Measurements from ENCODE around the gene C15orf61. TPM values are rescaled to one million over a fixed set of nuclear protein-coding genes. Genes with fewer than 3 reads are reported as not detected.

The C15orf61 gene
- polyA plus RNA-seq, 2 of the 4 experiments (the other 2 are of a cell fraction), result 3.6 to 5.9 TPM

- DNase-seq (ENCODE audit: low read depth in 1 of 2, low spot score in 1 of 2), result no peak
- no peak overlapping the region for H3K4me3 ChIP-seq
- no peak overlapping the region for H3K27ac ChIP-seq
- FAIRE-seq, result no peak
- no peaks in the 10 kb centered on the region for H3K9me3 ChIP-seq
- no peak for TF ChIP-seq HDAC2 (IDR thresholded peaks at IDR 0.05)
- no peak for TF ChIP-seq FOSL2 (IDR thresholded peaks at IDR 0.05)
- no peak for TF ChIP-seq FOSL2 (CRISPR knock-in tag; IDR thresholded peaks at IDR 0.05)
- no peak for TF ChIP-seq POLR2A (IDR thresholded peaks at IDR 0.05; ENCODE audit: low read length)
- TF ChIP-seq REST (IDR thresholded peaks at IDR 0.05), result no peak
- no peak for TF ChIP-seq TFCP2L1 (CRISPR knock-in tag; IDR thresholded peaks at IDR 0.05)
- no peak for TF ChIP-seq KDM5A (IDR thresholded peaks at IDR 0.05)
- TF ChIP-seq RARB (CRISPR knock-in tag; IDR thresholded peaks at IDR 0.05), result no peak
- TF ChIP-seq SMC3 (IDR thresholded peaks at IDR 0.05), result no peak
- TF ChIP-seq, protein P1, sequence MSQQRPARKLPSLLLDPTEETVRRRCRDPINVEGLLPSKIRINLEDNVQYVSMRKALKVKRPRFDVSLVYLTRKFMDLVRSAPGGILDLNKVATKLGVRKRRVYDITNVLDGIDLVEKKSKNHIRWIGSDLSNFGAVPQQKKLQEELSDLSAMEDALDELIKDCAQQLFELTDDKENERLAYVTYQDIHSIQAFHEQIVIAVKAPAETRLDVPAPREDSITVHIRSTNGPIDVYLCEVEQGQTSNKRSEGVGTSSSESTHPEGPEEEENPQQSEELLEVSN (IDR thresholded peaks at IDR 0.05; ENCODE audit: borderline replicate concordance, low read depth), result no peak
- no peak for TF ChIP-seq CBX8 (IDR thresholded peaks at IDR 0.05)
- TF ChIP-seq TP53 (CRISPR knock-in tag; IDR thresholded peaks at IDR 0.05), result no peak
- TF ChIP-seq CHD4 (IDR thresholded peaks at IDR 0.05; ENCODE audit: borderline replicate concordance), result no peak
- no peak for TF ChIP-seq ESRRA (IDR thresholded peaks at IDR 0.05; ENCODE audit: borderline replicate concordance, low read length)
- no peak for TF ChIP-seq GATA3 (IDR thresholded peaks at IDR 0.05; ENCODE audit: borderline replicate concordance)
- TF ChIP-seq PHF8 (IDR thresholded peaks at IDR 0.05; ENCODE audit: borderline replicate concordance, low read depth), result no peak
- TF ChIP-seq, protein P2, sequence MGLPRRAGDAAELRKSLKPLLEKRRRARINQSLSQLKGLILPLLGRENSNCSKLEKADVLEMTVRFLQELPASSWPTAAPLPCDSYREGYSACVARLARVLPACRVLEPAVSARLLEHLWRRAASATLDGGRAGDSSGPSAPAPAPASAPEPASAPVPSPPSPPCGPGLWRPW (IDR thresholded peaks at IDR 0.05), result no peak
- no peak for TF ChIP-seq RAD21 (conservative IDR thresholded peaks at IDR 0.05 in 1 of 2, IDR thresholded peaks at IDR 0.05 in 1 of 2)
- no peak for TF ChIP-seq NPAS2 (CRISPR knock-in tag; IDR thresholded peaks at IDR 0.05; ENCODE audit: borderline replicate concordance)
- no peak for TF ChIP-seq MYC (IDR thresholded peaks at IDR 0.05; ENCODE audit: borderline replicate concordance, low read length)
- TF ChIP-seq ZC3H11A (IDR thresholded peaks at IDR 0.05), result no peak
- CTCF ChIA-PET, result interaction anchor here (0.8 to 1.3 kb wide), 2 partner anchors 17 to 30 kb away, joined by 3 to 4 read pairs; no protein-coding TSS in a partner anchor
- 84% methylated on average over 1 of the region's 1 CpG for WGBS (ENCODE audit: missing lambda C conversion rate)
- H3K4me1 ChIP-seq, result peaks cover 26% of the 10 kb centered on the region; the same call in 2 of the 3 replicates
- ATAC-seq, result no peak
- POLR2A ChIA-PET, result no interaction called here
- H3K4me2 ChIP-seq, result peak overlapping the region; percentile 95
Measured at GRCh38 chr15:67523330-67523729, 2.4 kb downstream of the C15orf61 start.

- H3K4me2 ChIP-seq, result no peak overlapping the region; the same call in 2 of the 3 replicates
- peaks cover 26% of the 10 kb centered on the region; the same call in 2 of the 3 replicates for H3K4me1 ChIP-seq
- ChIA-PET CTCF (interaction anchor here (0.8 to 1.6 kb wide), 5 partner anchors 9 to 314 kb away, joined by 3 to 6 read pairs (median 3); no protein-coding TSS in a partner anchor), POLR2A (interaction anchor here (0.7 kb wide), 1 partner anchor 159 kb away, joined by 5 read pairs; no protein-coding TSS in a partner anchor)
- FAIRE-seq, result no peak
- no peak overlapping the region for H3K27ac ChIP-seq
- no peak overlapping the region for H3K4me3 ChIP-seq
- no peaks in the 10 kb centered on the region for H3K9me3 ChIP-seq
- ATAC-seq, result no peak
- DNase-seq (ENCODE audit: low read depth in 1 of 2, low spot score in 1 of 2), result no peak
- TF ChIP-seq BHLHE40 (IDR thresholded peaks at IDR 0.05; ENCODE audit: low read depth, low read length), result no peak
- no peak for TF ChIP-seq SMC3 (IDR thresholded peaks at IDR 0.05)
- no peak for TF ChIP-seq EP300 (IDR thresholded peaks at IDR 0.05)
- TF ChIP-seq CEBPB (IDR thresholded peaks at IDR 0.05), result no peak
- TF ChIP-seq HDAC2 (IDR thresholded peaks at IDR 0.05), result no peak
- TF ChIP-seq, protein P3, sequence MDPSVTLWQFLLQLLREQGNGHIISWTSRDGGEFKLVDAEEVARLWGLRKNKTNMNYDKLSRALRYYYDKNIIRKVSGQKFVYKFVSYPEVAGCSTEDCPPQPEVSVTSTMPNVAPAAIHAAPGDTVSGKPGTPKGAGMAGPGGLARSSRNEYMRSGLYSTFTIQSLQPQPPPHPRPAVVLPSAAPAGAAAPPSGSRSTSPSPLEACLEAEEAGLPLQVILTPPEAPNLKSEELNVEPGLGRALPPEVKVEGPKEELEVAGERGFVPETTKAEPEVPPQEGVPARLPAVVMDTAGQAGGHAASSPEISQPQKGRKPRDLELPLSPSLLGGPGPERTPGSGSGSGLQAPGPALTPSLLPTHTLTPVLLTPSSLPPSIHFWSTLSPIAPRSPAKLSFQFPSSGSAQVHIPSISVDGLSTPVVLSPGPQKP (IDR thresholded peaks at IDR 0.05; ENCODE audit: low read depth, low read length), result no peak
- no peak for TF ChIP-seq BCL3 (IDR thresholded peaks at IDR 0.05)
- TF ChIP-seq FOXS1 (CRISPR knock-in tag; IDR thresholded peaks at IDR 0.05), result no peak
- no peak for TF ChIP-seq CBX8 (IDR thresholded peaks at IDR 0.05)
- no peak for TF ChIP-seq FOSB (CRISPR knock-in tag; IDR thresholded peaks at IDR 0.05)
- TF ChIP-seq REST (IDR thresholded peaks at IDR 0.05), result no peak
- TF ChIP-seq HOXA7 (CRISPR knock-in tag; IDR thresholded peaks at IDR 0.05), result no peak
Measured at GRCh38 chr15:67524235-67524634, 3.3 kb downstream of the C15orf61 start.
